ENCODE measurements around the gene WDR62. TPM values are rescaled to one million over a fixed set of nuclear protein-coding genes. Genes with fewer than 3 reads are reported as not detected.

WDR62 gene
- total RNA-seq, 1 experiment from 2014 or later, result 30.0 TPM

DNA sequence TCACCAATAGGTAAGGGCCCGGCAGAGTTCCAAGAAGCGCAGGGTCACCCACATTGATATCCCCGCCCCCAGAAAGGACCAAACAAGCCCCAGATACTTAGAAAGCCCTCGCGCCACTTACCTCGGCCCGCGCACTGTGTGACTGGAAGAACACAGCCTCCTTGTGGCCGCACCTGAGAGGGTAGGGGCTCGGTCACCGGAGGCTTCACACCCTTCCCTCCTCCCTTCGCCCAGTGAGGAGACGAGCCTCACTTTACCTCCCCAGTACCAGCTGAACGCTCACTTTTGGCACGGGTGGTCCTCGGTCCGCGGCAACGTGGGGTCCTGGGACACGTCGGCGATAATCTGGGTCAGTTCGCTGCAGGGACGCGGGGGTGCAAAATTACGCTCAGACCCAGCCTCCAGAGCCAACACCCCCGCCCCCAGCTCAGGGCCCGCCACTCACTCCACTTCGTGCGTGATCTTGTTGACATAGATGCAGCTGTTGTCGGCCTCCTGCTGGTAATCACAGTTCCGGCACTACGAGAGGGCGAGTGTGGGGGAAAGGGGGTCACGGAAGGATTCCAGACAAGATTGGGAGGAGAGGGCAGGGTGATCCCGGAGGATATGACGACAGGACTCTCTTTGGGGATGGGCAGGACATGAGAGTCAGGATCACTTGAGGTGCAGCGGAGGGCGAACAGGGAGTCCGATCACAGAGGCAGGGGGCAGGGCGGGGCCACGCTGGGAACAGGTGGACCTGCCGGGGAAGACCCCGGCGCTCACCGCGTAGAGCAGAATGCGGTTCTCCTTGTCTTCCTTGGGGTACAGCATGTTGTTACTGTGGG lies 59.4 kb downstream of the WDR62 start:
- Histone ChIP-seq H3K4me2 (ENCODE audit: insufficient read depth, insufficient read length, low read length) (peak overlapping the region; percentile 93), H4K20me1 (ENCODE audit: control insufficient read depth, insufficient read depth, insufficient read length) (no peaks in the 10 kb centered on the region), H2AFZ (ENCODE audit: low read length) (no peak overlapping the region), H3K56ac (ENCODE audit: insufficient read length, low read depth, low read length) (no peak overlapping the region), H3K9me3 (ENCODE audit: control insufficient read depth, low read depth, low read length) (no peaks in the 10 kb centered on the region), H2BK120ac (ENCODE audit: low read depth, low read length, poor library complexity, severe bottlenecking) (no peak overlapping the region), H4K5ac (ENCODE audit: insufficient read length, low read depth, low read length) (peak overlapping the region; percentile 22), H3K18ac (ENCODE audit: insufficient read length, low read depth, low read length) (peak overlapping the region; percentile 51), H3K27ac (ENCODE audit: insufficient read length, low read depth, low read length) (no peak overlapping the region), H2BK15ac (ENCODE audit: low read depth, low read length) (no peak overlapping the region), H3K4me1 (ENCODE audit: insufficient read depth, low read length) (peaks cover 2% of the 10 kb centered on the region; the same call in 1 of the 2 replicates), H4K8ac (replicated peaks; ENCODE audit: insufficient read length, low read depth, low read length) (no peak overlapping the region), H2BK12ac (ENCODE audit: insufficient read length, low read depth, low read length) (no peak overlapping the region), H3T11ph (ENCODE audit: low read length) (no peak overlapping the region), H3K23me2 (ENCODE audit: insufficient read length, low read depth, low read length, poor library complexity, severe bottlenecking) (peaks cover 14% of the 10 kb centered on the region), H3K23ac (ENCODE audit: insufficient read length, low read depth, low read length) (no peak overlapping the region), H2BK20ac (ENCODE audit: low read depth, low read length, poor library complexity, severe bottlenecking) (no peak overlapping the region), H2AK5ac (ENCODE audit: insufficient read length, low read length) (no peak overlapping the region), H3K14ac (ENCODE audit: insufficient read depth, low read length) (peak overlapping the region; percentile 49; the same call in 1 of the 2 replicates), H3K9ac (ENCODE audit: extremely low read depth, insufficient read length, low read length) (peak overlapping the region; percentile 59), H2BK5ac (ENCODE audit: insufficient read length, low read length) (no peak overlapping the region), H3K79me2 (ENCODE audit: insufficient read depth, low read length) (no peaks in the 10 kb centered on the region; the same call in 1 of the 2 replicates), H3K27me3 (ENCODE audit: insufficient read depth, low read length) (no peaks in the 10 kb centered on the region), H3K79me1 (ENCODE audit: insufficient read depth, low read depth, low read length, poor library complexity, severe bottlenecking) (no peaks in the 10 kb centered on the region), H3K4ac (ENCODE audit: low read depth, low read length) (no peak overlapping the region), H4K91ac (ENCODE audit: insufficient read length, low read depth, low read length) (no peak overlapping the region)
- Mint-ChIP-seq H3K4me3 (peak overlapping the region; percentile 95 to 99), H3K36me3 (ENCODE audit: insufficient read depth in 1 of 3, low read depth in 3 of 3) (peaks cover 27 to 52% (median 50%) of the 10 kb centered on the region in 3 experiments; a peak in 6 of 7 replicates), H3K9me3 (no peaks in the 10 kb centered on the region; a peak in 1 of 5 replicates), H3K27ac (peak overlapping the region; percentile 88 to 100 (median 96); a peak in 5 of 7 replicates), H3K4me1 (peaks cover 26 to 41% of the 10 kb centered on the region in 2 experiments), H3K27me3 (ENCODE audit: low read depth) (peaks cover 3% of the 10 kb centered on the region; the same call in 1 of the 2 replicates)
- WGBS (ENCODE audit: extremely low coverage, insufficient read length, low lambda C conversion rate), result no CpG with 5 or more reads among the region's 48 CpGs
- DNase-seq, result peak; percentile 64
- TF ChIP-seq, protein P1, sequence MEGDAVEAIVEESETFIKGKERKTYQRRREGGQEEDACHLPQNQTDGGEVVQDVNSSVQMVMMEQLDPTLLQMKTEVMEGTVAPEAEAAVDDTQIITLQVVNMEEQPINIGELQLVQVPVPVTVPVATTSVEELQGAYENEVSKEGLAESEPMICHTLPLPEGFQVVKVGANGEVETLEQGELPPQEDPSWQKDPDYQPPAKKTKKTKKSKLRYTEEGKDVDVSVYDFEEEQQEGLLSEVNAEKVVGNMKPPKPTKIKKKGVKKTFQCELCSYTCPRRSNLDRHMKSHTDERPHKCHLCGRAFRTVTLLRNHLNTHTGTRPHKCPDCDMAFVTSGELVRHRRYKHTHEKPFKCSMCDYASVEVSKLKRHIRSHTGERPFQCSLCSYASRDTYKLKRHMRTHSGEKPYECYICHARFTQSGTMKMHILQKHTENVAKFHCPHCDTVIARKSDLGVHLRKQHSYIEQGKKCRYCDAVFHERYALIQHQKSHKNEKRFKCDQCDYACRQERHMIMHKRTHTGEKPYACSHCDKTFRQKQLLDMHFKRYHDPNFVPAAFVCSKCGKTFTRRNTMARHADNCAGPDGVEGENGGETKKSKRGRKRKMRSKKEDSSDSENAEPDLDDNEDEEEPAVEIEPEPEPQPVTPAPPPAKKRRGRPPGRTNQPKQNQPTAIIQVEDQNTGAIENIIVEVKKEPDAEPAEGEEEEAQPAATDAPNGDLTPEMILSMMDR (conservative IDR thresholded peaks at IDR 0.05), result peak; percentile 50; the same call in 2 of the 3 replicates

Measured in H9 (cell line).